Activated naive CD4-positive, alpha-beta T cell treated with anti-CD3 and anti-CD28 coated beads, Interleukin-2, amount 50 U/mL, for 24 hours (primary cell): ENCODE data around the gene MRI1.
"Not testable (repeated sequence)": the region's sequence is repeated elsewhere in the genome, so short reads cannot be mapped to it uniquely, and the experiment has no call there.

Source experiments
- H3K27ac Mint-ChIP-seq: one replicate; pipeline ENCODE4 v1.8.0; 2021; ENCODE audit warnings: mild to moderate bottlenecking, mixed read lengths
- H3K27me3 Mint-ChIP-seq: one replicate; pipeline ENCODE4 v1.8.0; 2021; ENCODE audit warnings: mixed read lengths
- H3K36me3 Mint-ChIP-seq: one replicate; pipeline ENCODE4 v1.8.0; 2021; ENCODE audit warnings: mixed read lengths
- H3K4me1 Mint-ChIP-seq: one replicate; pipeline ENCODE4 v1.8.0; 2021; ENCODE audit warnings: mixed read lengths
- H3K4me3 Mint-ChIP-seq: one replicate; pipeline ENCODE4 v1.8.0; 2021; ENCODE audit warnings: mild to moderate bottlenecking, mixed read lengths
- H3K9me3 Mint-ChIP-seq: one replicate; pipeline ENCODE4 v1.8.0; 2021; ENCODE audit warnings: mixed read lengths

Gene MRI1

GRCh38 chr19:13774217-13775191 lies 10.2 kb downstream of the MRI1 start, which contains the start of gene C19orf53:
TSS of gene C19orf53 (plus strand) at chr19:13774456. CDS start at chr19:13774478, 22 bp downstream.
- H3K27me3 Mint-ChIP-seq = no peaks in the 10 kb centered on the region
- H3K4me3 Mint-ChIP-seq = peak within 1 kb of the TSS; percentile 95
- peaks cover 32% of the 10 kb centered on the region for H3K4me1 Mint-ChIP-seq
- peak within 1 kb of the TSS; percentile 94 for H3K27ac Mint-ChIP-seq
- no peaks in the 10 kb centered on the region for H3K9me3 Mint-ChIP-seq
- H3K36me3 Mint-ChIP-seq = peaks cover 12% of the 10 kb centered on the region

DNA sequence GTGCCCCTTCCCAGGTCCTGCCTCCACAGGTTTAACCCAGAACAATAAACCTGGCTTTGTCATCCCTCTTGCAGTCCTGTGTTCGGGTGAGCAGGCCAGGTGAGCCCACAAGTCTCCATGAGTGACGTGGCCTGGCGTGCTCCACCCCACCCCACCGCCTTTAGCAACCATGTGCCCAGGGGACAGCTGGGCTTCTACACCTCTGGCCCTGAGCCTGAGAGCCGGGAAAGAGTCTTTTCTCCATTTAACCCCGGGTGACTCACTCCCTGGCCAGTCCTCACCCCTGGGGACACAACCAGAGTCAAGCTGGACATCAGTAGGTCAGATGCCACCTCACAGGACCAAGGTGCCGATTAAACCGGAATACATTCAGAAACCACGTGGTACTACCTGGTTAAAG lies 14.1 kb downstream of the MRI1 start:
- Mint-ChIP-seq H3K36me3 (peaks cover 12% of the 10 kb centered on the region), H3K27me3 (no peaks in the 10 kb centered on the region), H3K27ac (no peak overlapping the region), H3K4me3 (no peak overlapping the region), H3K4me1 (peaks cover 44% of the 10 kb centered on the region), H3K9me3 (no peaks in the 10 kb centered on the region)

GRCh38 chr19:13778847-13779246 lies 14.5 kb downstream of the MRI1 start:
- peaks cover 44% of the 10 kb centered on the region for H3K4me1 Mint-ChIP-seq
- H3K4me3 Mint-ChIP-seq = no peak overlapping the region
- peak overlapping the region; percentile 35 for H3K27ac Mint-ChIP-seq
- no peaks in the 10 kb centered on the region for H3K9me3 Mint-ChIP-seq
- no peaks in the 10 kb centered on the region for H3K27me3 Mint-ChIP-seq
- H3K36me3 Mint-ChIP-seq = peaks cover 12% of the 10 kb centered on the region

GRCh38 chr19:13779794-13780193 lies 15.5 kb downstream of the MRI1 start:
- Mint-ChIP-seq H3K36me3 (peaks cover 12% of the 10 kb centered on the region), H3K4me1 (peaks cover 41% of the 10 kb centered on the region)
- H3K27me3 Mint-ChIP-seq, H3K27ac Mint-ChIP-seq, H3K4me3 Mint-ChIP-seq, H3K9me3 Mint-ChIP-seq: not testable (repeated sequence)

- Mint-ChIP-seq H3K27ac (no peak overlapping the region), H3K4me1 (peaks cover 34% of the 10 kb centered on the region), H3K27me3 (no peaks in the 10 kb centered on the region)
Observed at GRCh38 chr19:13781547-13781946, 17.2 kb downstream of the MRI1 start.

GRCh38 chr19:13782537-13782936 lies 18.2 kb downstream of the MRI1 start:
- no peak overlapping the region for H3K4me3 Mint-ChIP-seq
- peak overlapping the region; percentile 79 for H3K27ac Mint-ChIP-seq
- H3K36me3 Mint-ChIP-seq = peaks cover 5% of the 10 kb centered on the region

More at GRCh38 chr19:13781547-13781946, 17.2 kb downstream of the MRI1 start:
- no peaks in the 10 kb centered on the region for H3K9me3 Mint-ChIP-seq
- H3K4me3 Mint-ChIP-seq = no peak overlapping the region
- H3K36me3 Mint-ChIP-seq = peaks cover 7% of the 10 kb centered on the region

DNA sequence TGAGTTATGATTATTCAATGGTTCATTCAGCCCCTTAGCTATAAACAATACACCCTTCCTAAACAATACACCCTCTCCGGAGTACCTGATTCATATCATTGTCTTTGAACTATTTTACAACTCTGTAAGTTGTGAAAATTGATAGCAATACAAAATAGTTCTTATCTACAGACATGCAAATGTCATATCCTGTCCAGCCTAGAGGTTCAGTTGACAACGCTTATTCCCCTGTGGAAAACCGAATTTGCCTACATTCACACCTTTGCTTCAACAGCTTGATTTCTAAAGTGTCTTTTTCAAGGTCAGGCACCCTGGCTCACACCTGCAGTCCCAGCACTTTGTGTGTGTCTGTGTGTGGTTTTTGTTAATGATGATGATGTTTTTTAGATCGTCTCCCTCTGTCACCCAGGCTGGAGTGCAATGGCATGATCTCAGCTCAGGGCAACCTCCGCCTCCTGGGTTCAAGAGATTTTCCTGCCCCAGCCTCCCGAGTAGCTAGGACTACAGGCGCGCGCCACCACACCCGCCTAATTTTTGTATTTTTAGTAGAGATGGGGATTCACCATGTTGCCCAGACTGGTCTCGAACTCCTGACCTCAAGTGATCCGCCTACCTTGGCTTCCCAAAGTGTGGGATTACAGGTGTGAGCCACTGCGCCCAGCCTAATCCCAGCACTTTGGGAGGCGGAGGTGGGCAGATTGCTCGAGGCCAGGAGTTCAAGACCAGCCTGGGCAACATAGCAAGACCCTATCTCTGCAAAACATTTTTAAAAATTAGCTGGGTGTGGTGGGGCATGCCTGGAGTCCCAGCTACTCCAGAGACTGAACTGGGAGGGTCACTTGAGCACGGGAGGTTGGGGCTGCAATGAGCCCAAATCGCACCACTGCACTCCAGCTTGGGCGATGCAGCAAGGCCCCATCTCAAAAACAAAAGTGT lies 19.5 kb downstream of the MRI1 start:
- Mint-ChIP-seq H3K4me1 (peaks cover 34% of the 10 kb centered on the region), H3K27me3 (no peaks in the 10 kb centered on the region), H3K9me3 (no peaks in the 10 kb centered on the region), H3K27ac (peak overlapping the region; percentile 77), H3K4me3 (no peak overlapping the region), H3K36me3 (peaks cover 2% of the 10 kb centered on the region)

More at GRCh38 chr19:13782537-13782936, 18.2 kb downstream of the MRI1 start:
- Mint-ChIP-seq H3K4me1 (peaks cover 33% of the 10 kb centered on the region), H3K27me3 (no peaks in the 10 kb centered on the region), H3K9me3 (no peaks in the 10 kb centered on the region)

DNA sequence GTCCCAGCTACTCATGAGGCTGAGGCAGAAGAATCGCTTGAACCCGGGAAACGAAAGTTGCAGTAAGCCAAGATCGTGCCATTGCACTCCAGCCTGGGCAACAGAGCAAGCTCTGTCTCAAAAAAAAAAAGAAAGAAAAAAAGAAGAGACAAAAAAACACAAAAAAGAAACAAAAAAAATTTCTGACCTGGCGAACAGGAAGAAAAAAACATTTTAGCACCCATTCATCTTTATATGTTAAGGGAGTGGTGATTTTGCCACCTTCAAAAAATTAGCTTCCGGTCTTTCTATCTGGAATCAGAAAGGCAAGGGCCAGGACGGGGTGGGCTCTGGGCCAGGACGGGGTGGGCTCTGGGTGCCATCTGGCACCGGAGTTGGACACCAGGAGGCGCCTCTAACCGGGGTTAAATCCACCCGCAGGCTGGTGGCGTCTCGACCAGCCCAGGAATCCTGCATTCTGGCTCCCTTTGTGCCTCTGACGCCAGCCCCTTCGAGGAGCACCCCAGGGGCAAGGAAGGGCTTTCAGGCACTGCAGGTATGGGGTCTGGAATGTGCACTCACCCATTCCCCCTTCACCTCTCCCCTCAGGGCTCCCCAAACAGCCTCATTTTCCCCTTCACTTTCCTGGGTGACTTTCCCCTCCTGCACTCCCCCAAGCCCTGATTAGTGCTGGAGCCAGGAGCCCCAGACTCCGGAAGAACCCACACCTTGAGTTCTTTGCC lies 20.6 kb downstream of the MRI1 start:
- no peaks in the 10 kb centered on the region for H3K27me3 Mint-ChIP-seq
- peaks cover 38% of the 10 kb centered on the region for H3K4me1 Mint-ChIP-seq
- peak overlapping the region; percentile 80 for H3K27ac Mint-ChIP-seq
- H3K9me3 Mint-ChIP-seq = no peaks in the 10 kb centered on the region
- H3K4me3 Mint-ChIP-seq = peak overlapping the region; percentile 45
- H3K36me3 Mint-ChIP-seq = no peaks in the 10 kb centered on the region

DNA sequence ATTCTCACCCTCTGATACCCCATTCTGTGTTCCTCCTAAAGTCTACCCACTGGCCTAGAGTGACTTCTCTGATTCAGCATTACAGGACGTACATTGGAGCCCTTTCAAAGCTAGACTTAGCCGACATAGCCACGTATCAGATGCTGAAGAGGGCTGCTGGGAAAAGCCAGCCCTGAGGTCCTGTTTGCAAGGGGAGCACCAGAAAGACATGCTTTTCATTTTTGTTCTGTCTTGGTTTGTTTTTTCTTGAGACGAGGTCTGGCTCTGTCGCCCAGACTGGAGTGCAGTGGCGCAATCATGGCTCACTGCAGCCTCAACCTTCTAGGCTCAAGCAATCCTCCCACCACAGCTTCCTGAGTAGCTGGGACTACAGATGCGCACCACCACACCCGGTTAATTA lies 24.7 kb downstream of the MRI1 start:
- peak overlapping the region; percentile 39 for H3K4me3 Mint-ChIP-seq
- H3K27ac Mint-ChIP-seq = peak overlapping the region; percentile 35
- H3K9me3 Mint-ChIP-seq = no peaks in the 10 kb centered on the region
- peaks cover 33% of the 10 kb centered on the region for H3K4me1 Mint-ChIP-seq
- H3K27me3 Mint-ChIP-seq = no peaks in the 10 kb centered on the region
- no peaks in the 10 kb centered on the region for H3K36me3 Mint-ChIP-seq

DNA sequence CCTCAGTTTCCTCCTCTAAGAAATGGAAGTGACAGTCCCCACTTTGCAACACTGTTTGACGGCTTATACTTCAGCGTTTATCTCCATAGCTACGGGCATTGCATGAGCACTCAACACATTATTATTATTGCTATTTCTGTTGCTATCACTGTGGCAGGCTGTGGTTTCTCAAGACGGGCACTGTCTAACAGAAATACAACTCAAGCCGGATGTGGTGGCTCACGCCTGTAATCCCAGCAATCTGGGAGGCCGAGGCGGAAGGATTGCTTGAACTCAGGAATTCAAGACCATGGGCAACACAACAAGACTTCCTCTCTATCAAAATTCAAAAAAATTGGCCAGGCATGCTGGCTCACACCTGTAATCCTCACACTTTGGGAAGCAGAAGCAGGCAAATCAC lies 26.0 kb downstream of the MRI1 start:
- H3K9me3 Mint-ChIP-seq = no peaks in the 10 kb centered on the region
- peak overlapping the region; percentile 49 for H3K4me3 Mint-ChIP-seq
- peak overlapping the region; percentile 87 for H3K27ac Mint-ChIP-seq
- no peaks in the 10 kb centered on the region for H3K27me3 Mint-ChIP-seq
- H3K36me3 Mint-ChIP-seq = no peaks in the 10 kb centered on the region
- peaks cover 34% of the 10 kb centered on the region for H3K4me1 Mint-ChIP-seq

DNA sequence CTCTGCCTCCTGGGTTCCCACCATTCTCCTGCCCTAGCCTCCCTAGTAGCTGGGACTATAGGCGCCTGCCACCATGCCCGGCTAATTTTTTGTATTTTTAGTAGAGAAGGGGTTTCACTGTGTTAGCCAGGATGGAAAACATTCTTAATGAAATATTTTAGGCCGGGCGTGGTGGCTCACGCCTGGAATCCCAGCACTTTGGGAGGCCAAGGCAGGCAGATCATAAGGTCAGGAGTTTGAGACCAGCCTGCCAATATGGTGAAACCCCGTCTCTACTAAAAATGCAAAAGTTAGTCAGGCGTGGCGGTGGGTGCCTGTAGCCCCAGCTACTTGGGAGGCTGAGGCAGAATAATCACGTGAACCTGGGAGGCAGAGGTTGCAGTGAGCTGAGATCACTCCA lies 29.0 kb downstream of the MRI1 start:
- peaks cover 38% of the 10 kb centered on the region for H3K4me1 Mint-ChIP-seq
- H3K9me3 Mint-ChIP-seq, H3K36me3 Mint-ChIP-seq, H3K27ac Mint-ChIP-seq, H3K27me3 Mint-ChIP-seq: not testable (repeated sequence)
- peak overlapping the region; percentile 96 for H3K4me3 Mint-ChIP-seq

DNA sequence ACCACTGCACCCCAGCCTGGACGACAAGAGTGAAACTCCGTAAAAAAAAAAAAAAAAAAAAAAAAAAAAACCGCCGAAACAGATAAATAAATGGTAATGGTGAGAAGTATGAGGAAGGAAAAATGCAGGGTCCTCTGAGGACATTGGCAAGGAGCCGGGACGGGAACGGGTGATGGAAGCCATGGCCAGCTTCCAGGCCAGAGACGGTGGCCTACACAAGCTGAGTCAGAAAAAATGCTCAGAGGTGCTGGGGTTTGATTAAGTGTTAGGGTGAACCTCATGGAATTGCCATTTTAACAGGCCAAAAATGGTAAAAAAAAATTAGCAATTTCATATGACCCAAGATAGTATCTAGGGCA lies 30.1 kb downstream of the MRI1 start:
- H3K27me3 Mint-ChIP-seq = no peaks in the 10 kb centered on the region
- H3K4me3 Mint-ChIP-seq = peak overlapping the region; percentile 96
- no peaks in the 10 kb centered on the region for H3K36me3 Mint-ChIP-seq
- H3K9me3 Mint-ChIP-seq = no peaks in the 10 kb centered on the region
- H3K27ac Mint-ChIP-seq = peak overlapping the region; percentile 51
- peaks cover 30% of the 10 kb centered on the region for H3K4me1 Mint-ChIP-seq

DNA sequence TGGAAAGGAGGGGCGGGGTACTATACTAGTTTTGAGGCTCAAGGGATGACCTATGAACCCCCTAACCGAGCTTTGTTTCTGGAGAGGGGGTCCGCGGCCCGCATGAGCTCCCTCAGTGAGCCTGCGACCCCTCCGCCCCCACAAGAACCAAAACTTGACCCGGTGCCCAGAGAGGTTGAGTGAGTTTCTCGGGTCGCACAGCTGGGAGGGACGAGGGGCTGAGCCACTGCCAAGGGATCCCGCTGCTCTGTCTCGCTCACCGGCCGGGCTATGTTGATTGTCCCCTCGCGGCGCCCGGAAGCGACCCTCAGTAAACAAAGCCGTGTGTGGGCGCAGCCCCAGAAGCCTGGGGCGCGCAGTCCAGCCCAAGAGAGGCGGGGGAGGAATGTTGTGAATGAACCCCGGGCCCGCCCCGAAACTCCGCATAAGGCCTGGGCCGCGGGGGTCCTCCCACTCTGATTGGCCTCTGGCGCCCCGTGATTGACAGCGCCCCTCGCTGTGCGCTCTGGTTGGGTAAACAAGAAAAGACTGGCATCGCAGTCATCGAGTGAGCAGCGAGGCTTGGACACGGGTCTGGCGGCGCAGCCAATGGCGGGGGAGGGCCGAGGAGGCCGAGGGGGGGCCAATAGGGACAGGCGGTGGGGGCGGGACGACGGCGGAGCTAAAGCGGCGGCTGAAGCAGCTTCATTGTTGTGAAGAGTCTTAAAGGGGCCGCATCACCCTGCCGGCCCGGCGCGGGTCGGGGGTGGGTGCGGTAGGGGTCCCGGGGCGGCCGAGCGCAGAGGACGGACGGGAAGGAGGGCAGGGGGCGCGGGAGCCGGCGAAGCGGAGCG lies 30.7 kb downstream of the MRI1 start, which contains the start of gene ZSWIM4:
TSS of gene ZSWIM4 (plus strand) at position 687 of the 833 bp plus-strand sequence. CDS start 206 bp downstream, outside the sequence.
- H3K27ac Mint-ChIP-seq = peak within 1 kb of the TSS; percentile 96
- no peaks in the 10 kb centered on the region for H3K9me3 Mint-ChIP-seq
- no peaks in the 10 kb centered on the region for H3K36me3 Mint-ChIP-seq
- peak within 1 kb of the TSS; percentile 96 for H3K4me3 Mint-ChIP-seq
- H3K4me1 Mint-ChIP-seq = peaks cover 29% of the 10 kb centered on the region
- no peaks in the 10 kb centered on the region for H3K27me3 Mint-ChIP-seq

GRCh38 chr19:13795595-13796300 lies 31.4 kb downstream of the MRI1 start:
- Mint-ChIP-seq H3K36me3 (no peaks in the 10 kb centered on the region), H3K27me3 (no peaks in the 10 kb centered on the region), H3K4me1 (peaks cover 22% of the 10 kb centered on the region), H3K9me3 (no peaks in the 10 kb centered on the region), H3K4me3 (peak overlapping the region; percentile 96), H3K27ac (peak overlapping the region; percentile 53)
